ENCODE data around the gene HNMT. TPM values are rescaled to one million over a fixed set of nuclear protein-coding genes. Genes with fewer than 3 reads are reported as not detected.

The HNMT gene
- total RNA-seq, 2 donors from 2014 or later = 8.0 to 10.5 TPM

- no peaks in the 10 kb centered on the region for H3K27me3 ChIP-seq
- H3K9me3 ChIP-seq = no peaks in the 10 kb centered on the region
- no peak for TF ChIP-seq CTCF (IDR thresholded peaks at IDR 0.05)
- H3K36me3 ChIP-seq = no peaks in the 10 kb centered on the region
- no peak overlapping the region for H3K4me3 ChIP-seq
- no peak overlapping the region for H3K27ac ChIP-seq
- H3K4me1 ChIP-seq = no peaks in the 10 kb centered on the region
- no peak for DNase-seq (ENCODE audit: low spot score)
Measured at GRCh38 chr2:138017824-138018223, 53.6 kb downstream of the HNMT start.

GRCh38 chr2:138018866-138019688 lies 54.8 kb downstream of the HNMT start:
- Histone ChIP-seq H3K4me1 (no peaks in the 10 kb centered on the region), H3K4me3 (no peak overlapping the region), H3K27me3 (no peaks in the 10 kb centered on the region), H3K9me3 (no peaks in the 10 kb centered on the region), H3K27ac (no peak overlapping the region), H3K36me3 (no peaks in the 10 kb centered on the region)
- no peak for DNase-seq (ENCODE audit: low spot score)
- TF ChIP-seq CTCF (IDR thresholded peaks at IDR 0.05) = no peak

GRCh38 chr2:138020432-138020831 lies 56.2 kb downstream of the HNMT start:
- H3K36me3 ChIP-seq = no peaks in the 10 kb centered on the region
- no peaks in the 10 kb centered on the region for H3K27me3 ChIP-seq
- no peak overlapping the region for H3K4me3 ChIP-seq
- H3K9me3 ChIP-seq = no peaks in the 10 kb centered on the region
- TF ChIP-seq CTCF (IDR thresholded peaks at IDR 0.05) = no peak
- no peak for DNase-seq (ENCODE audit: low spot score)
- H3K4me1 ChIP-seq = no peaks in the 10 kb centered on the region
- no peak overlapping the region for H3K27ac ChIP-seq

- Histone ChIP-seq H3K4me1 (no peaks in the 10 kb centered on the region), H3K27me3 (no peaks in the 10 kb centered on the region), H3K9me3 (no peaks in the 10 kb centered on the region), H3K4me3 (no peak overlapping the region), H3K36me3 (no peaks in the 10 kb centered on the region), H3K27ac (no peak overlapping the region)
- DNase-seq (ENCODE audit: low spot score) = no peak
- no peak for TF ChIP-seq CTCF (IDR thresholded peaks at IDR 0.05)
Measured at GRCh38 chr2:138021154-138021553, 56.9 kb downstream of the HNMT start.

GRCh38 chr2:138023298-138023697 lies 59.0 kb downstream of the HNMT start:
- no peak for TF ChIP-seq CTCF (IDR thresholded peaks at IDR 0.05)
- Histone ChIP-seq H3K9me3 (no peaks in the 10 kb centered on the region), H3K27me3 (no peaks in the 10 kb centered on the region), H3K27ac (no peak overlapping the region), H3K36me3 (no peaks in the 10 kb centered on the region), H3K4me1 (no peaks in the 10 kb centered on the region), H3K4me3 (no peak overlapping the region)
- DNase-seq (ENCODE audit: low spot score) = no peak

GRCh38 chr2:138023976-138024375 lies 59.7 kb downstream of the HNMT start:
- no peak for TF ChIP-seq CTCF (IDR thresholded peaks at IDR 0.05)
- Histone ChIP-seq H3K36me3 (no peaks in the 10 kb centered on the region), H3K4me3 (no peak overlapping the region), H3K4me1 (peaks cover 0 to 3% of the 10 kb centered on the region in 2 donors), H3K27ac (no peak overlapping the region), H3K9me3 (no peaks in the 10 kb centered on the region), H3K27me3 (no peaks in the 10 kb centered on the region)
- DNase-seq (ENCODE audit: low spot score) = no peak

All from right atrium auricular region (tissue), 2 donors.